ENCODE results near the gene PPRC1.
"Not testable (repeated sequence)": the region's sequence is repeated elsewhere in the genome, so short reads cannot be mapped to it uniquely, and the experiment has no call there.

PPRC1 gene

DNA sequence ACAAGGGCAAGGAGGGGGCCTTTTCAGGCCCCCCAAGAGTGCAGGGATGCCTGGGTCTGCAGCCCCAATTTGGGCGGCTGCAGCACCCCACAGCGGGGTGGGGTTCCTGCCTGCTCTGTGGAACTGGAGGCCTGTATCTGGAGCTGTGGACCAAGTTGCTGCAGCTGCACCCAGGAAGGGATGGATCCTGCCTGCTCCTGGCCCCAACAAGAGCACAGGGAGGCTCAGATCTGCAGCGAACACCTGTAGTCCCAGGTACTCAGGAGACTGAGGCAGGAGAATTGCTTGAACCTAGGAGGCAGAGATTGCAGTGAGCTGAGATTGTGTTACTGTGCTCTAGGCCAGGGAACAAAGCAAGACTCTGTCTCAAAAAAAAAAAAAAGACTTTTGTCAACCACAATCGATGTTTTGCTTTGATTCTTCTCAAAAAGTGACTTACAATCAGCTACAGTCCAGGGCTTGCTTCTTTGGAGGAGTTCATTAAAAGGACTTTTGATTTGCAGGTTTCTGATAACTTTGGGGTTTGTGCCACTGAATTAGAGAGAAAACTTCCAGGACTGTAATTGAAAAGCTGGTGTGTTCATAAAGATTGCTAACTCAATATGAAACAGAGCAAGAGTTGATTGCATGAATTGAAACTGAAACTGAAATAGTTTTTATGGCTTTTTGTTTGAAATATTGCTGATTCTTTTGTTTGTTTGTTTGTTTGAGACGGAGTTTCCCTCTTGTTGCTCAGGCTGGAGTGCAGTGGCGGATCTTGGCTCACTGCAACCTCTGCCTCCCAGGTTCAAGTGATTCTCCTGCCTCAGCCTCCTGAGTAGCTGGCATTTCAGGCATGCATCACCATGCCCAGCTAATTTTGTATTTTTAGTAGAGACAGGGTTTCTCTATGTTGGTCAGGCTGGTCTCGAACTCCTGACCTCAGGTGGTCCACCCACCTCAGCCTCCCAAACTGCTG, 56.4 kb downstream of the PPRC1 start:
- not testable (repeated sequence) for DNase-seq (ENCODE audit: low spot score)

DNA sequence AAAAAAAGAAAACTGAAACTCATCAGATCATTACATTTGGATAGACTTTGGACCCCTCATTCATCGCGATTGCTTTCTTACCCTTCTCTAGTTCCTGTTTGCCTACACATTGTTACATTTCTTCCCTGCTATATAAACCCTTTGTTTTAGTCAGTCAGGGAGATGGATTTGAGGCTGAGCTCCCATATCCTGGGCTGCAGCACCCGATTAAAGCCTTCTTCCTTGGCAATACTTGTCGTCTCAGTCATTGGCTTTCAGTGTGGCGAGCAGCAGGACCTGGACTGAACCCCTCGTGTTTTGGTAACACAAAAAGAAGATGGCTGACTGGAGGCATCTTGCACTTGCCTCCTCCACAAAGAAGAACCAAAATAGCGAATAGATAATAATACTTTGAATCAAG, 59.1 kb downstream of the PPRC1 start:
- no peak for DNase-seq (ENCODE audit: low spot score)

DNA sequence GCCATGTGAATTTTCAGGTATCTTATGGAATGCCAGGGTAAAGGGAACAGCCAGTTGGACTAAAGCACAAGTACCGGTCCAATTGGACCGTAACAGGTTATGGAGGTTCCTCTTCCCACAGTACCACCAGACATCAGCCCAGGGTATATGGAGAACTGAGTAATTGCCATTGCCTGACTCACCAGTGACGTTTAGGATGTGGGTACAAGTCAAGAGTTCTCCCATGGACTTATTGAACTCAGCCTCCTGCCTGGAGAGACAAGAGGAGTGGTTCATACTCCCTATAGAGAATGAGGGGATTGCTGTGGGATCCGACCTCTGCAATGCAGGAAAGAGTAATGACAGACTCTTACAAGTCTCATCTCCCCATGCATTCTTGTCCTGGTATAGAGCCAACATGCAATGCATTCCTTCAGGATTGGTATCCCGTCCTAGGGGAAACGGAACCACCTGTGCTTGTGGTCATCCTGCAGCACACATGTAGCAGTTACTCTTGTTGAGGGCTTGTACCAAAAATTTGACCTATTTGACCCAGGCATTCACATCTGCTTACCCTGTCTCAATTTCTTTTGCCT, 62.5 kb downstream of the PPRC1 start:
- DNase-seq (ENCODE audit: low spot score) = no peak

DNA sequence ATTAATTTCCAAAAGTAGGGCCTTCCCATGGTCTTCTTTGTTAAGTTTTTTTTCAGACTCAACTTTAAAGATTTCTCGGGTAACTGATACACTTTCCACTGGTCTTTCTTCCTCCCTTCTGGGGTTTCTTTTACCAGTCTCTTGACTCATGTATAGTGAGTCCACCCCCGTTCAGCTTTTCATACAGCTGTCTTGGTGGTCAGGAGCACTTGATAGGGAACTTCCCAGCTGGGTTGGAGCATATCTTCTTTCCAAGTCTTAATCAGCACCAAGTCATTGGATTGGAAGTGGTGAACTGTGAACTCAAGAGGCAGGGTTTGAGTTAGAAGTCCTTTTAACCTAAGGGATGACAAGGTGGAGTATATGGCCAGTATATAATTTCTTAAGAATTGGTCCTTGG, 64.1 kb downstream of the PPRC1 start:
- DNase-seq (ENCODE audit: low spot score) = no peak

DNA sequence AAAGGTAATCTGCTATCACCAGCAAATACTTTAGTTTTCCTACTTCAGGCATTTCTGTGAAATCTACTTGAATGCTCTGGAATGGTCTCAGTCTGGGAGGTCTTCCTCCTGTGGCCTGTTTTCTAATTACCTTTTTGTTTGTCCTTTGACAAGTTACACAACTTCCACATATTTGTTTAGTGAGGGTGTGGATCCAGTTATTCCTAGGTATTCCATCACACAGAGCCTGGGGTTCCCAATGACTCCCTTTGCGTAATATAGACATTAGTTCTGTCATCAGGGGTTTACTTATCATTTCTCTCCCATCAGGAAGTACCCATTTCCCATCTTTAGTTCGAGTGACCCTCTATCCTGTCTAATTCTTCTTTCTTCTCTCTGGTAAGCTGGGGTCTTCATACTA, 65.2 kb downstream of the PPRC1 start:
- DNase-seq (ENCODE audit: low spot score) = no peak
